HepG2 (cell line): Measurements from ENCODE around the gene UHMK1. TPM values are rescaled to one million over a fixed set of nuclear protein-coding genes. Genes with fewer than 3 reads are reported as not detected.

Experiments used
- ATF7 ChIP-seq, 2 experiments: fragments of 450-650 bp in 1 of 2; sonication (generic) in 1 of 2; formaldehyde crosslinking in 1 of 2; IDR thresholded peaks; 2 replicates each; pipeline versions ENCODE4 v1.4.0 to v1.6.1; 2016 to 2020; ENCODE audit warnings: antibody characterized with exemption in 1 of 2, mild to moderate bottlenecking in 1 of 2, missing genetic modification reagents in 1 of 2
- BRF2 ChIP-seq: sonication (generic); formaldehyde crosslinking; IDR thresholded peaks from 2 replicates; pipeline ENCODE4 v1.8.1; 2022; ENCODE audit warnings: mild to moderate bottlenecking, missing genetic modification reagents
- FOXO1 ChIP-seq: sonication (generic); formaldehyde crosslinking; IDR thresholded peaks from 2 replicates; pipeline ENCODE4 v1.4.0; 2020; ENCODE audit warnings: missing genetic modification reagents
- NFE2 ChIP-seq: sonication (generic); formaldehyde crosslinking; IDR thresholded peaks from 2 replicates; pipeline ENCODE4 v1.4.0; 2020; ENCODE audit warnings: missing genetic modification reagents
- NFKBIZ ChIP-seq: IDR thresholded peaks from 2 replicates; pipeline ENCODE4 v1.6.1; 2018; ENCODE audit warnings: missing genetic modification reagents, missing compliant biosample characterization
- NPAS2 ChIP-seq: sonication (generic); formaldehyde crosslinking; IDR thresholded peaks from 2 replicates; pipeline ENCODE4 v1.8.0; 2022; ENCODE audit warnings: mild to moderate bottlenecking, missing genetic modification reagents, borderline replicate concordance
- NR1H2 ChIP-seq: sonication (generic); formaldehyde crosslinking; IDR thresholded peaks from 2 replicates; pipeline ENCODE4 v1.8.1; 2022; ENCODE audit warnings: low read depth, missing genetic modification reagents, borderline replicate concordance
- NR2F6 ChIP-seq, 2 experiments: IDR thresholded peaks; 2 replicates each; pipeline ENCODE4 v1.6.1; 2016; ENCODE audit warnings: antibody characterized with exemption in 1 of 2, mild to moderate bottlenecking in 1 of 2
- SMAD1 ChIP-seq: sonication (generic); formaldehyde crosslinking; IDR thresholded peaks from 2 replicates; pipeline ENCODE4 v1.4.0; 2020; ENCODE audit warnings: missing genetic modification reagents, low read depth, mild to moderate bottlenecking, borderline replicate concordance
- SMC3 ChIP-seq: IDR thresholded peaks from 2 replicates; pipeline ENCODE4 v1.6.1; 2011; ENCODE audit warnings: low read length, improper control_type of control experiment
- SP5 ChIP-seq: IDR thresholded peaks from 2 replicates; pipeline ENCODE4 v1.6.1; 2016; ENCODE audit warnings: low read depth, borderline replicate concordance
- USF2 ChIP-seq, 2 experiments: sonication (generic) in 1 of 2; formaldehyde crosslinking in 1 of 2; IDR thresholded peaks; 2 replicates each; pipeline versions ENCODE4 v1.5.1 to v1.6.1; 2011 to 2020; ENCODE audit warnings: borderline replicate concordance in 1 of 2, low read depth in 1 of 2, low read length in 1 of 2, mild to moderate bottlenecking in 1 of 2, missing genetic modification reagents in 1 of 2, moderate library complexity in 1 of 2
- ZBTB37 ChIP-seq: sonication (generic); formaldehyde crosslinking; IDR thresholded peaks from 2 replicates; pipeline ENCODE4 v1.4.0; 2020; ENCODE audit warnings: mild to moderate bottlenecking, missing genetic modification reagents
- ZKSCAN5 ChIP-seq: sonication (generic); formaldehyde crosslinking; IDR thresholded peaks from 2 replicates; pipeline ENCODE4 v1.5.1; 2020; ENCODE audit warnings: mild to moderate bottlenecking, missing genetic modification reagents
- ZMAT3 ChIP-seq: sonication (generic); formaldehyde crosslinking; conservative IDR thresholded peaks from 2 replicates; pipeline ENCODE4 v1.7.0; 2021; ENCODE audit warnings: missing genetic modification reagents
- ZNF274 ChIP-seq: sonication (generic); formaldehyde crosslinking; IDR thresholded peaks from 2 replicates; pipeline ENCODE4 v1.5.1; 2020; ENCODE audit warnings: mild to moderate bottlenecking, missing genetic modification reagents
- ZNF33B ChIP-seq: sonication (generic); formaldehyde crosslinking; IDR thresholded peaks from 2 replicates; pipeline ENCODE4 v1.5.1; 2020; ENCODE audit warnings: mild to moderate bottlenecking, missing genetic modification reagents
- ZNF44 ChIP-seq: sonication (generic); formaldehyde crosslinking; IDR thresholded peaks from 2 replicates; pipeline ENCODE4 v1.5.1; 2020; ENCODE audit warnings: mild to moderate bottlenecking, missing genetic modification reagents
- ZNF549 ChIP-seq: sonication (generic); formaldehyde crosslinking; IDR thresholded peaks from 2 replicates; pipeline ENCODE4 v1.5.0; 2020; ENCODE audit warnings: missing genetic modification reagents
- ZNF703 ChIP-seq: sonication (generic); formaldehyde crosslinking; IDR thresholded peaks from 2 replicates; pipeline ENCODE4 v1.5.1; 2020; ENCODE audit warnings: missing genetic modification reagents, mild to moderate bottlenecking, moderate library complexity, borderline replicate concordance
- ZNF775 ChIP-seq: sonication (generic); formaldehyde crosslinking; IDR thresholded peaks from 2 replicates; pipeline ENCODE4 v1.4.0; 2020; ENCODE audit warnings: missing genetic modification reagents, mild to moderate bottlenecking, moderate library complexity, borderline replicate concordance
- ZXDC ChIP-seq: sonication (generic); formaldehyde crosslinking; IDR thresholded peaks from 2 replicates; pipeline ENCODE4 v1.5.0; 2020; ENCODE audit warnings: mild to moderate bottlenecking, missing genetic modification reagents
- polyA plus RNA-seq, 8 experiments: library from polyadenylated mRNA; depleted of rRNA in 3 of 8; stranded (reverse) in 7 of 8; unstranded in 1 of 8; fragments of >200 nt; fragmentation: Illumina TruSeq in 4 of 8; extraction: Trizol in 4 of 8; gene quantifications; 2 replicates each; pipeline versions ENCODE4 v1.2.1 to v1.2.3, GENCODE V29; 2011 to 2016; ENCODE audit warnings: low read depth in 4 of 8, missing spikeins in 1 of 8, mixed read lengths in 1 of 8; ENCODE audit not compliant: insufficient read depth in 1 of 8
- total RNA-seq, 5 experiments: library from RNA; depleted of rRNA; stranded (reverse); fragments of >200 nt; fragmentation: Illumina TruSeq; extraction: Trizol; gene quantifications; 2 replicates each; pipeline ENCODE4 v1.2.3, GENCODE V29; 2016; ENCODE audit warnings: low read depth in 1 of 5

Gene UHMK1
- total and polyA plus RNA-seq, 2 of the 13 experiments (the other 11 are each of a cell fraction or from before 2014, with no cell fraction given), result 12.9 to 20.0 TPM

GRCh38 chr1:162561616-162562469 lies 64.2 kb downstream of the UHMK1 start, which contains the start of gene UAP1 (continued):
- TF ChIP-seq ZXDC (no peak), SMAD1 (CRISPR knock-in tag) (no peak), USF2 (IDR thresholded peaks at IDR 0.05; ENCODE audit: low read depth, low read length) (no peak), USF2 (CRISPR knock-in tag; IDR thresholded peaks at IDR 0.05; ENCODE audit: borderline replicate concordance) (no peak), ZNF775 (CRISPR knock-in tag) (no peak), FOXO1 (CRISPR knock-in tag) (peak; percentile 39), NFE2 (no peak), ZKSCAN5 (CRISPR knock-in tag) (no peak), ZNF274 (CRISPR knock-in tag) (no peak), ATF7 (IDR thresholded peaks at IDR 0.05) (no peak), ATF7 (CRISPR knock-in tag; IDR thresholded peaks at IDR 0.05) (no peak; the same call in 1 of the 2 replicates), ZNF33B (CRISPR knock-in tag) (0 out of 2 replicates have a peak, but pooled peaks have one; percentile 26), NR1H2 (CRISPR knock-in tag) (no peak), ZBTB37 (CRISPR knock-in tag) (no peak), NR2F6 (IDR thresholded peaks at IDR 0.05) (no peak), NR2F6 (CRISPR knock-in tag; IDR thresholded peaks at IDR 0.05) (no peak), ZNF549 (CRISPR knock-in tag) (no peak), SP5 (CRISPR knock-in tag) (no peak), ZNF703 (CRISPR knock-in tag) (no peak), NPAS2 (CRISPR knock-in tag) (no peak), ZMAT3 (CRISPR knock-in tag) (peak; percentile 87), SMC3 (no peak), BRF2 (peak; percentile 45; the same call in 1 of the 2 replicates), ZNF44 (no peak), NFKBIZ (CRISPR knock-in tag) (no peak)
